Adrenal gland (tissue), 19 donors: Measurements from ENCODE around the gene FAP. TPM values are rescaled to one million over a fixed set of nuclear protein-coding genes. Genes with fewer than 3 reads are reported as not detected.

Experiments used
- DNase-seq, 7 donors: peaks; one replicate each; pipeline ENCODE4 v3.0.0-alpha.2; 2019 to 2020
- H3K27ac ChIP-seq, 5 donors: fragments of 200-600 bp; sonication (generic) in 4 of 5; 1 replicate in 3 of 5; 2 replicates in 2 of 5; pipeline versions ENCODE4 v1.5.1 to v1.8.0; 2016 to 2020; ENCODE audit warnings: mild to moderate bottlenecking in 1 of 5
- H3K27me3 ChIP-seq: fragments of 200-600 bp; 2 replicates; pipeline ENCODE4 v1.8.0; 2021
- H3K36me3 ChIP-seq, 2 donors: fragments of 200-600 bp; replicated peaks in 1 of 2; 1 replicate in 1 of 2; 2 replicates in 1 of 2; pipeline versions ENCODE4 v1.5.1 to v1.8.0; 2018 to 2022
- H3K4me1 ChIP-seq, 2 donors: fragments of 200-600 bp; replicated peaks in 1 of 2; 1 replicate in 1 of 2; 2 replicates in 1 of 2; pipeline versions ENCODE4 v1.5.1 to v1.8.0; 2018 to 2021
- H3K4me3 ChIP-seq, 4 donors: fragments of 200-600 bp; sonication (generic) in 3 of 4; one replicate each; pipeline ENCODE4 v1.5.1; 2016 to 2018
- H3K9me3 ChIP-seq, 3 donors: fragments of 200-600 bp; sonication (generic) in 1 of 3; replicated peaks in 1 of 3; 1 replicate in 2 of 3; 2 replicates in 1 of 3; pipeline versions ENCODE4 v1.5.1 to v1.8.0; 2016 to 2021
- POLR2A ChIP-seq, 2 donors: fragments of 450-650 bp; IDR thresholded peaks; one replicate each; pipeline ENCODE4 v1.6.1; 2017; ENCODE audit warnings: antibody characterized with exemption in 2 of 2, mild to moderate bottlenecking in 2 of 2, moderate library complexity in 1 of 2
- WGBS, 4 donors: extraction: QIAGEN DNeasy Blood & Tissue Kit in 2 of 4; methylation state at CpG; one replicate each; pipeline versions ENCODE4 v1.1.5 to v1.1.7; 2013 to 2017; 5-methylcytosine and 5-hydroxymethylcytosine counted together
- intact Hi-C, 2 donors: fragments of 100-400 bp; cut with DNase I; formaldehyde crosslinking; loops; one replicate each; pipeline versions ENCODE4 v1.14.1 to v1.15.0; 2022 to 2023
- long read RNA-seq, 10 donors: library from polyadenylated mRNA in 3 of 10; unstranded in 2 of 10; stranded (forward) in 1 of 10; transcript quantifications; one replicate each; pipeline ENCODE4 v2.0.0 and lab custom pipeline, GENCODE V29; 2021 to 2026
- polyA plus RNA-seq, 3 donors: library from polyadenylated mRNA; stranded (reverse); fragments of 200-250 nt in 2 of 3; fragments of 350-450 nt in 1 of 3; fragmentation: Illumina TruSeq in 1 of 3; extraction: RNeasy Lipid Tissue Mini Kit (QIAGEN cat#74804) in 1 of 3; gene quantifications; one replicate each; pipeline ENCODE4 v1.2.3, GENCODE V29; 2013 to 2014
- total RNA-seq, 9 donors: library from RNA; depleted of rRNA in 4 of 9; stranded (reverse); fragments of >200 nt in 4 of 9; fragments of 120-200 nt in 1 of 9; fragmentation: NEBNext Ultra II Directional in 1 of 9; extraction: Animal tissue kit (Norgen Biotek cat#: 25700) in 1 of 9; gene quantifications; one replicate each; pipeline versions ENCODE4 v1.1.0 to v1.2.4, GENCODE V29; 2013 to 2023
- TF ChIP-seq, protein P1 (sequence below), 6 experiments: fragments of 450-650 bp in 4 of 6; fragments of 200-600 bp in 2 of 6; sonication (generic) in 1 of 6; IDR thresholded peaks; 1 replicate in 5 of 6; 2 replicates in 1 of 6; pipeline versions ENCODE4 v1.5.1 to v1.8.0; 2016 to 2021; ENCODE audit warnings: antibody characterized with exemption in 6 of 6, mild to moderate bottlenecking in 2 of 6, moderate library complexity in 1 of 6
- donor health status: healthy with polysubstance abuse.
- donor health status: Bipolar disorder and iron deficiency.
- donor health status: DM: yes; HTN: yes; CAD: no.
- donor health status: DM: no; HTN: no; CAD: no.
- donor health status: DM: no; HTN: no; CAD: no.
- donor health status: DM: yes; HTN: yes; CAD: no.

The FAP gene, protein sequence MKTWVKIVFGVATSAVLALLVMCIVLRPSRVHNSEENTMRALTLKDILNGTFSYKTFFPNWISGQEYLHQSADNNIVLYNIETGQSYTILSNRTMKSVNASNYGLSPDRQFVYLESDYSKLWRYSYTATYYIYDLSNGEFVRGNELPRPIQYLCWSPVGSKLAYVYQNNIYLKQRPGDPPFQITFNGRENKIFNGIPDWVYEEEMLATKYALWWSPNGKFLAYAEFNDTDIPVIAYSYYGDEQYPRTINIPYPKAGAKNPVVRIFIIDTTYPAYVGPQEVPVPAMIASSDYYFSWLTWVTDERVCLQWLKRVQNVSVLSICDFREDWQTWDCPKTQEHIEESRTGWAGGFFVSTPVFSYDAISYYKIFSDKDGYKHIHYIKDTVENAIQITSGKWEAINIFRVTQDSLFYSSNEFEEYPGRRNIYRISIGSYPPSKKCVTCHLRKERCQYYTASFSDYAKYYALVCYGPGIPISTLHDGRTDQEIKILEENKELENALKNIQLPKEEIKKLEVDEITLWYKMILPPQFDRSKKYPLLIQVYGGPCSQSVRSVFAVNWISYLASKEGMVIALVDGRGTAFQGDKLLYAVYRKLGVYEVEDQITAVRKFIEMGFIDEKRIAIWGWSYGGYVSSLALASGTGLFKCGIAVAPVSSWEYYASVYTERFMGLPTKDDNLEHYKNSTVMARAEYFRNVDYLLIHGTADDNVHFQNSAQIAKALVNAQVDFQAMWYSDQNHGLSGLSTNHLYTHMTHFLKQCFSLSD
- total RNA-seq (1 to 10 TPM in 2 of 9 donors, under 1 TPM in 6, not detected in 1; 0.18 to 6.0 (median 0.50) TPM), polyA plus RNA-seq (1 to 10 TPM in 2 of 3 donors, under 1 TPM in 1; 0.64 to 2.5 (median 1.4) TPM)
- long read RNA-seq, donor 1, partial matches to known transcripts, result 0 of 1 reads
- long read RNA-seq, donor 1, other reads (novel, unspliced or antisense), result 0 of 1 reads
- long read RNA-seq, donor 2, result 0 reads
- long read RNA-seq, donor 3, result 0 reads
- long read RNA-seq, donor 4, result 0 reads
- long read RNA-seq, donor 5, partial matches to known transcripts, result 0 of 2 reads
- long read RNA-seq, donor 5, other reads (novel, unspliced or antisense), result 0 of 2 reads
- long read RNA-seq, donor 6, result 0 reads
- long read RNA-seq, donor 7, result 0 reads
- long read RNA-seq, donor 8, result 0 reads
- long read RNA-seq, donor 9, partial matches to known transcripts, result 0 of 1 reads
- long read RNA-seq, donor 9, other reads (novel, unspliced or antisense), result 0 of 1 reads
- long read RNA-seq, donor 10, result 0 reads

DNA sequence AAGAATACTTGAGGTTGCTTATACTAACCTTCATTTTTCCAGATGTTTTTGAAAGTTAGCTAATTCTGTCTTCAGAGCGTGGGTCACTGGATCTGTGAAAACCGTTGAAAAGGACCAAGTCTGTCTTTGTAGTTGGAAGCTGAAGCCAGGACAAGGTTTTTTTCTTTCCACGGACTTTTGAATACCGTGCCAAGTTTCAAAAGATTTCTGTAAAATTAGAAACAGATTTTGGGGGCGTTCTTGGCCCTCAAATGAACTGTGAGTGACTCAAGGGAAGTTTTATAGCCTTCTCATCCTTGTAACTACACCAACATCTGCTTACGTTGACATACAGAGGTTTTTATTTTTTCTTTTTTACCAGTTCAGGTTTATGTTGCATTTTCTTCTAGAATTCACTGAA is at the start of gene FAP:
Gene FAP (minus strand): TSS at position 152 of the 400 bp plus-strand sequence. CDS start 118 bp downstream, at position 34.
- H3K27ac ChIP-seq, result no peak within 1 kb of the TSS
- WGBS, 4 donors, result 21 to 32% (median 28%) methylated on average over 6 of the region's 6 CpGs
- intact Hi-C loops, result no loop called here
- H3K4me3 ChIP-seq, result peak within 1 kb of the TSS in 1 of 4 donors; percentile 2
- no peaks in the 10 kb centered on the region for H3K36me3 ChIP-seq
- H3K9me3 ChIP-seq, result no peaks in the 10 kb centered on the region
- H3K4me1 ChIP-seq, result peaks cover 0 to 6% of the 10 kb centered on the region in 2 donors
- H3K27me3 ChIP-seq, result no peaks in the 10 kb centered on the region
- TF ChIP-seq, protein P1, sequence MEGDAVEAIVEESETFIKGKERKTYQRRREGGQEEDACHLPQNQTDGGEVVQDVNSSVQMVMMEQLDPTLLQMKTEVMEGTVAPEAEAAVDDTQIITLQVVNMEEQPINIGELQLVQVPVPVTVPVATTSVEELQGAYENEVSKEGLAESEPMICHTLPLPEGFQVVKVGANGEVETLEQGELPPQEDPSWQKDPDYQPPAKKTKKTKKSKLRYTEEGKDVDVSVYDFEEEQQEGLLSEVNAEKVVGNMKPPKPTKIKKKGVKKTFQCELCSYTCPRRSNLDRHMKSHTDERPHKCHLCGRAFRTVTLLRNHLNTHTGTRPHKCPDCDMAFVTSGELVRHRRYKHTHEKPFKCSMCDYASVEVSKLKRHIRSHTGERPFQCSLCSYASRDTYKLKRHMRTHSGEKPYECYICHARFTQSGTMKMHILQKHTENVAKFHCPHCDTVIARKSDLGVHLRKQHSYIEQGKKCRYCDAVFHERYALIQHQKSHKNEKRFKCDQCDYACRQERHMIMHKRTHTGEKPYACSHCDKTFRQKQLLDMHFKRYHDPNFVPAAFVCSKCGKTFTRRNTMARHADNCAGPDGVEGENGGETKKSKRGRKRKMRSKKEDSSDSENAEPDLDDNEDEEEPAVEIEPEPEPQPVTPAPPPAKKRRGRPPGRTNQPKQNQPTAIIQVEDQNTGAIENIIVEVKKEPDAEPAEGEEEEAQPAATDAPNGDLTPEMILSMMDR (IDR thresholded peaks at IDR 0.05), result no peak
- TF ChIP-seq POLR2A (IDR thresholded peaks at IDR 0.05), result no peak
- DNase-seq, result no peak

DNA sequence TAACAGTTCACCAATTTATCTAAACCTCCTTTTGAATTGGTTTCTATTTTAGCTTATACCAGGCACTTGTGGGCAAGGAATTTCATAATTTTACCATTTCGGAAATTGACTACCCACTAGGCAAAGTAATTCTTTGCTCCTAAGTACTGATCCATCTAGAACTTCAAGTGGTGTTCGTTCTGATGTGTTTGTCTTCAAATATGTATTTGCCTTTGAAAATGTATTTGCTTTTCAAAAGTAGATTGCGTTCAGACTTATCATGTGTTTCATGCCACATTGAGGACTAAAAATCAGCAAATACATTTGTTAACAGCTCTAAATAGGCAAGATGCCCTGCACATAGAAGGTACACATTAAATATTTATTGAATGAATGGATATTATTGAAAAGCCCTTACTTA is 48.5 kb upstream of the FAP start:
- Histone ChIP-seq H3K4me3 (no peak overlapping the region), H3K36me3 (peaks cover 0 to 8% of the 10 kb centered on the region in 2 donors), H3K27me3 (no peaks in the 10 kb centered on the region), H3K4me1 (no peaks in the 10 kb centered on the region), H3K9me3 (no peaks in the 10 kb centered on the region), H3K27ac (no peak overlapping the region)
- intact Hi-C loops, result no loop called here
- WGBS, 4 donors, result 94 to 96% (median 95%) methylated on average over 3 of the region's 3 CpGs
- DNase-seq, result no peak
- TF ChIP-seq POLR2A (IDR thresholded peaks at IDR 0.05), result no peak
- TF ChIP-seq, protein P1 (IDR thresholded peaks at IDR 0.05), result no peak

DNA sequence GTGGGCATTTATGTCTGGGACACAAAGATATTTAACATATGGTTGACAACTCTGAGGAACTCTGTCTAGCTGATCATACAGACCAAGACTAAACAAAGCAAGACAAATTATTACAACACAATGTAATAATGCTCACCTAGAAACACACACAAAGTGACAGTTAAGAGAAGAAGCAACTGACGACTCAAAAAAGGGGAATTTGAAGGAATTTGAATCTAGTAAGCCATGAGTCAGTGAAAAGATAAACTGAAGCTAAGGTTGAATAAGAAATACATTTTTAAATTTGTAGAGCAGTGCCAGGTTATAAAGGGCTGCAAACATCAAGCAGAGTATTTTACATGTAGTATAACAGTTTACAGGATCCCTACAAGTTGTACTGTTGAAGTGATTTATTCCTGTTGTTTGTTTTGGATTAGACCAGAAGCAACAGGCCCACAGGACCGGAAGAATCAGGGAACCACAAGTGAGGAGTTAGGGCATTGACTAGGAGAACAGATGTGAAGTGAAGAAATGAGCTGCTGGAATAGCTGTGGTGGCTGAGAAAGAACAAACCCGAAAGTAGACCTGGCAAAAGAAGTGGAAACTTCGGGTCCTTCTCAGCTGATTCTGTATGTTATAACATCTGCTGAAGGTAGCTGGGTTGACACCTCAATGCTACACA is 39.6 kb upstream of the FAP start:
- intact Hi-C loops, result no loop called here
- H3K4me1 ChIP-seq, result no peaks in the 10 kb centered on the region
- TF ChIP-seq POLR2A (IDR thresholded peaks at IDR 0.05), result no peak
- TF ChIP-seq, protein P1 (IDR thresholded peaks at IDR 0.05), result no peak
- H3K4me3 ChIP-seq, result no peak overlapping the region
- no peak overlapping the region for H3K27ac ChIP-seq
- peaks cover 0 to 17% of the 10 kb centered on the region in 2 donors for H3K36me3 ChIP-seq
- no peaks in the 10 kb centered on the region for H3K27me3 ChIP-seq
- H3K9me3 ChIP-seq, result no peaks in the 10 kb centered on the region
- DNase-seq, result no peak
- 73 to 93% (median 85%) methylated on average over 4 of the region's 4 CpGs for WGBS, 4 donors
